HG03565 (cell line): Measurements from ENCODE around the gene CEBPZ.
"Not testable (repeated sequence)": the region's sequence is repeated elsewhere in the genome, so short reads cannot be mapped to it uniquely, and the experiment has no call there.

ENCODE experiments used
- ATAC-seq: cut with Tn5 transposase; IDR thresholded peaks from one replicate; pipeline ENCODE4 v1.9.1; 2021; ENCODE audit warnings: mild to moderate bottlenecking, moderate library complexity; ENCODE audit not compliant: unreplicated experiment

The CEBPZ gene

DNA sequence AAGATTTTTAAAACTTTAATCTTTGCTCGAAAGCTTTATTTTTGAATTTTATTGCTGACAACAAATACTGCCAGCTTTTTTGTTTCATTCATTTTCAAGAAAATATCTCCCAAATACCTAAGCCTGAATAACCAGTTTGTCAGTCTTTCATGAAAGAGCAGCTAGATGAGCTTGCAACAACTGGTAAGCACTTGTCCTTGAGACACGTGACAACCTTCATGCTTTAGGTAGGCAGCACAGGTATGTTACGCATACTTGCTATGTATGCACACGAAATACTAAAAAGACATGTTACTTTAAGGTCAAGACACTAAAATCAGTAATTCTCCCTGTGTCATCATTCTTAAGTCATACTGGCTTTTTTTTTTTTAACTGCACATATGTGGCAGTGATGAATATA lies 12.3 kb downstream of the CEBPZ start:
- ATAC-seq: no peak

DNA sequence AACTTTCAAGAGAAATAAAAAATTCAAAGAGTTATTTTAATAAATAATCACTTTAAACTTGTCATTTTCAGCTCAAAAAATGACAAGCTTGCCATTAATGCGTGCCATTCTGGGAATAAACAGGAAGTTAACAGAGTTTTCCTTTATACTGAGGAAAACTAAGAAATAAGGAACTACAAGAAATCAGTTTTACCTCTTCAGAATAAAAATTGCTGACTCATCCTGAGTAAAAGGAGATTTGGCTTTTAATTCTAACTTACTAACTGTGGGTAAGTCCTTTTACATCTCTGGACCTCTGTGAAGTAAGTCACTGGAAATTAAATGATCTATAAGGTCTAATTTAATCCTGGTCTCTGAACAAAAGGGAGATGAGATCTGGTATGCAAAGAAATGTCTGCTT lies 16.1 kb downstream of the CEBPZ start:
- ATAC-seq: no peak

DNA sequence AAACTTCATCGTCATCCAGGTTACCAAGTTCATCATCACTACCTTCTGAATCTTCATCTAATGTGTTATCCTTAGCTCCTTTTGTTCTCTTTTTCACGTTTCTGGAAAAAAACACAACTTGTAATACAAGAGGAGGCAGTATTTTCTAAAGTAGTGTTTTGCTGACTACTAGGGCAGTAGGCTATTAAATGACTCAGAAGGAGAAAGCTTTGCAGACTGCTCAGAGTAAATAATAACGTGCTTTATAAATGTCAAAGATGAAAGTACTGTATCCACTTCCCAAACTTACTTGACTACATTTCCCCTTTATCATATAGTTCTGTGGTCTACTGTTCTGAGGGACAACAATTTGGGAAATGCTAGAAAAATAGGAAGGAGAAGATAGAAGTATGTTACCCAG lies 19.5 kb downstream of the CEBPZ start:
- ATAC-seq: no peak

DNA sequence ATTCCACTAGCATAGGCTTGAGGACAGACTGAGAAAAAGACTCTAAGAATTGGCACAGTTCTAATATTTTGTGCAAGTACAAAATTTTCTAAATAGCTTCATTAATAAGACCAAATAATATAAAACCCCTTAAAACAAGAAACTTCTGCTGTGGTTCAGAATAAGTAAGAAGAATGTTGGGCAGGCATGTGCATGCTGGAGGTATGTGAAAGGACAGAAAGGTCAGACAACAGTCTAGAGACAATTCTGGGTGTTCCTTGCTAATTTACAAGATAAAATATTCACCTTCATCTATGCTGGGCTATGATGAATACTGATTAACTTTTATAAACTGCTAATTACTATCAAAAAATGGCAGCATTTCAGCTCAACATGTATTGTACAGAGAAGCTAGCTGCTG lies 20.2 kb downstream of the CEBPZ start:
- no peak for ATAC-seq

DNA sequence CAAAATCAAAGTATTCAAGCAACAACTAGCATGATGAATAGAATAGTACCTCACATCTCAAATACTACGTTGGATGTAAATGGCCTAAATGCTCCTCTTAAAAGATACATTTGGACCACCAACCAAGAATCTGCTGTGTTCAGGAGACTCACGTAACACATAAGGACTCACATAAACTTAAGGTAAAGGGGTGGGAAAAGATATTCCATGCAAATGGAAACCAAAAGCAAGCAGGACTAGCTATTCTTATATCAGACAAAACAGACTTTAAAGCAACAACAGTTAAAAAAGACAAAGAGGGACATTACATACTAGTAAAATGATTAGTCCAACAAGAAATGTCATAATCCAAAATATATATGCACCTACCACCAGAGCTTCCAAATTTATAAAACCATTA lies 24.6 kb downstream of the CEBPZ start:
- not testable (repeated sequence) for ATAC-seq

DNA sequence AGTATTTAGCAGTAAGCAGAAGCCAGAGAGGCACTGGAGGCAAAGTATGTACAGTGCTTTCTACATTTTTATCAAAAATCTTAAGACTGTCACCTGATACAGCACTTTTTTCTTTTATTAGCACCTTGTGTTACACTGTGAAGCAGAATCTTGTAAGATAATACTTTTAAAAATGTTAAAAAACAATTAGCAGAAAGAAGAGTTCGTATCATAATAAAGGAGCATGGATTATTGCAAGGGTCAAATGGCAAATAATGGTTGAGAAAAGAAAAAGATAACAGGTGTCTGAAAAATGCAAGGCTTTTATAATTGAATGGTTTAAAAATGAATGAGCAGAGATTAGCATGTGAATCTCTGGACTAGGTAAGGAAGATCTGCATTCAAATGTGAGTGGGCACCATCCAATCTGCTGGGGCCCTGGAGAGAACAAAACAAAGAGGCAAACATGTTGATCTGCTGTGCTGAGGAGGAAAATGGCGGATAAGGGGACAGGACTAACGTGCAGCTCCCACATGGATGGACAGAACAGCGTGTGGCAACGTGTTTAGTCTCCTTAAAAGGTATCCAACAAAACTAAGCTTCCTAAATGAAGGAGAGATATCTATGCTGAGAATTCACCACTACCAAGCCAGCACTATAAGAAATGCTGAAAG lies 25.6 kb downstream of the CEBPZ start:
- ATAC-seq: no peak

DNA sequence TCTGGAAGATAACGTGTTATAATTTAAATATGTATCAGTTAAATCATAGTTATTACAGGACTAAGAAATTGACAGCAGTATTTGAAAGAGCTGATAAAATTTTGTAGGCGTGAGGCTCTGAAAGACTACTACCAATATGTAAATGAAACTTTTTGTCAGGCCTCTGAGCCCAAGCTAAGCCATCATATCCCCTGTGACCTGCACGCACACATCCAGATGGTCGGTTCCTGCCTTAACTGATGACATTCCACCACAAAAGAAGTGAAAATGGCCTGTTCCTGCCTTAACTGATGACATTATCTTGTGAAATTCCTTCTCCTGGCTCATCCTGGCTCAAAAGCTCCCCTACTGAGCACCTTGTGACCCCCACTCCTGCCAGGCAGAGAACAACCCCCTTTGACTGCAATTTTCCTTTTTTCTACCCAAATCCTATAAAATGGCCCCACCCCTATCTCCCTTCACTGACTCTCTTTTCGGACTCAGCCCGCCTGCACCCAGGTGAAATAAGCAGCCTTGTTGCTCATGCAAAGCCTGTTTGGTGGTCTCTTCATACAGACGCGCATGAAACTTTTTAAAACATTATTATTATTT lies 26.2 kb downstream of the CEBPZ start:
- not testable (repeated sequence) for ATAC-seq

DNA sequence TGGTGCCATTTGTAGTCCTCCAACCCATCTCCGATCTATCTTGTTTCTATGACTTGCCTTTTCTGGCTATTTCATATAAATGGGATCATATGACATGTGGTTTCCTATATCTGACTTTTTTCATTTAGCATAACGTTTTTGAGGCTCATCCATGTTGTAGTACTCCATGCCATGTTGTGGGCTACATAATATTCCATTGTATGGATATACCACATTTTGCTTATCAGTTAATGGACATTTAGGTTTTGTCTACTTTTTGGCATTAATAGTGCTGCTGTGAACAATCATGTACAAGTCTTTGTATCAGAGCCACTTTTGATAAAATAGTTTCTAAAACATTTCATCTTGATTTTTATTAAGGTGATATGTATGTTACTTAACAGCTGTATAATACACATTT lies 27.7 kb downstream of the CEBPZ start:
- ATAC-seq: no peak

DNA sequence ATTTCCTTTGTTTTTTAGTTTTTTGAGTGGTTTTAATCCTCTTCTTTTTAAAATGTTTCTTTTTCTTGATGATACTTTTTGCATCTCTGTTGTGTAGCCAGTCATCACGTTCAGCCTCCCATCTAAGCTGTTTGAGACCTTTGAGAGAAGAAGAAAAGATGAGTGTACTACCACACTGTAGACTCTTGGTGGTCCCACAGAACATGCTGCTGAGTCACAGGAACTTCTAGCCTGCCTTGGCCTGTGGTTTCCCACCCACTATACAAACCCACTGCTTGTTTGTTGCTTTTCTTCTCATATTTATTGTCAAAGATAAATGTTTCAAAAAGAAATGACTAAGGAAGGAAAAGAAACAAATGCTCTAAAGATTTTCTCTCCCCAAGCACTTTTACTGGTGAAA lies 29.6 kb downstream of the CEBPZ start:
- no peak for ATAC-seq

DNA sequence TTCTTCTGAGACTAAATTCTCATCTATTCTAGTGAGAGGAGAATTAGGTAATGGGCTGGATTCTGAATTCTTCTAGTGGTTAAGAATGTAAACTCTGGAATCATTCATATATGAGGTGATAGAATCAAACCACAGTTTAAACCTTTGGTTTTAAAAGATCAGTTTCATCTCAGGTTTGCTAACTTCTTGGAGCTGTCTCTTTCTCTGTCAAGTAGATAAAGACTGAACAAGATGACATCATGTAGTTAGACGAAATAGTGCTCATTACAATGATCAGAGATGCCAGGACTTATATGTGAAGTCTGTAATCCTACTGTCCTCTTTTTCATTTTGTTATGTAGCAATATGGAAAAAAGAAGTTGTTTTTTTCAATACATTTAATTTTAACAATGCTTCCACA lies 30.2 kb downstream of the CEBPZ start:
- ATAC-seq: no peak

DNA sequence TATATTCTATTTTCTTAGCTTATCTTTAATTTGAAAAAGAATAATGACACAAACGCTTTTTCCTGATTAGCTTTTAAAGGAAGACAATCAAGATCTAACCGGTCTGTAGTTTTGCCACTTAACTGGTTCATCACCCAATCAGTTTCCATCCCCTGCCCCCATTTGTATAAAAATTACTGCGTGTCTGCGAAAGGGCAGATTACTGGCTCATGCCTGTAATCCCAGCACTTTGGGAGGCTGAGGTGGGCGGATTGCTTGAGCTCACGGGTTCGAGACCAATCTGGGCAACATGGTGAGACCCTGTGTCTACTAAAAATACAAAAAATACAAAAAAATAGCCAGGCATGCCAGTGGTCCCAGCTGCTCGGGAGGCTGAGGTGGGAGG lies 32.7 kb downstream of the CEBPZ start:
- ATAC-seq: no peak

DNA sequence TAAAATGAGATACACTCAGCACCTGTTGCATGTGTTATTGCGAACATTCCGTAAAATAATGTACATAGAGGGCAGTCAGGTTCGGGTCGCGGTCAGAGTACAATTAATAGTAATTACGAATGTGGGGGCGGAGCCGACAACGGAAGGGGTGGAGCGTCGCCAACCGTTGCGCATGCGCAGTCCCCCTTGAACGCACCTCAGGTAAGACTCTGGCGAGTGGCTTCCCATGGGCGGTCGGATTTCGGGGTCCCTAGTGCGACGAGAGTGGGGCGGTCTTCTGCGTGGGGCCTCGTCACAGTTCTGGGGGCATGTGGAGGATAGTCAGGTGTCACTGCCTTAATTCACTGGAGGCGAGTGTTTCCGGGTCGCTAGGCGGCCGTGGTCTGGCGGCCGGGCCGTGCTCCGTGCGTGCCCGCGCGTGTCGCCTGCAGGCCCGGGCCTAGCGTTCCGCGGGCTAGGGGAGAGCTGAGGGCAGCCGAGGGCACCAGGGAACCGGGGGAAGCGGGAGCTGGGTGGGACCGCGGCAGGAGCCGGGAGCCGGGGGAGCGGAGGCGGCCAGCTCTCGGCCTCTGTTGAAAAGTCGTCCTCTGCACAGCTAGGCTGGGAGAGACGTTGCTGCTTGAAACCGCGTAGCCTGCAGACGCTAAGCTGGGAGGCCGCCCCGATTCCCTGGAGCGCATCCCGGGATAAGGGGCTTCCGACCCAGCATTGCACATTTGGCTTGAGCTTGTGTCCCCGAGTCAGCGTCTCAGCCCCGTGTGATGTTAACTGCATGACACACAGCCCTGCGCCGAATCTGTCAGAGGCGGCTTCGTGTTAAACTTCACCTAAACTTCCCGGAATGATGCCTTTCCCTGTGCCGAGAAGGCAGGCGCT lies 34.8 kb downstream of the CEBPZ start, which contains the start of gene CEBPZOS:
TSS of gene CEBPZOS (plus strand) at position 177 of the 876 bp plus-strand sequence. CDS start 3,209 bp downstream, outside the sequence.
- peak; percentile 55 for ATAC-seq

DNA sequence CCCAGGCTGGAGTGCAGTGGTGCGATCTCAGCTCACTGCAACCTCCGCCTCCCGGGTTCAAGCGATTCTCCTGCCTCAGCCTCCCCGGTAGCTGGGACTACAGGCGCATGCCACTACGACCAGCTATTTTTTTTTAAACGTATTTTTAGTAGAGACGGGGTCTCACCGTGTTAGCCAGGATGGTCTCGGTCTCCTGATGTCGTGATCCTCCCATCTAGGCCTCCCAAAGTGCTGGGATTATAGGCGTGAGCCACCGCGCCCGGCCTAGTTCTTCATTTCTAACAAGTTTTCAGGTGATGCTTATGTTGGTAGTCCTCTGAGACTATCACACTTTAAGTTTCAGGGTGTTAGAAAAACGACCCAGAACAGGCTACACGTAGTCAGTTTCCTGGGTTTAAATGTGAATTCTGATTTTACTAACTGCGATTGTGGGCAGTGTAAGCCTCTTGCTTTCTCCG lies 35.5 kb downstream of the CEBPZ start:
- ATAC-seq: not testable (repeated sequence)

DNA sequence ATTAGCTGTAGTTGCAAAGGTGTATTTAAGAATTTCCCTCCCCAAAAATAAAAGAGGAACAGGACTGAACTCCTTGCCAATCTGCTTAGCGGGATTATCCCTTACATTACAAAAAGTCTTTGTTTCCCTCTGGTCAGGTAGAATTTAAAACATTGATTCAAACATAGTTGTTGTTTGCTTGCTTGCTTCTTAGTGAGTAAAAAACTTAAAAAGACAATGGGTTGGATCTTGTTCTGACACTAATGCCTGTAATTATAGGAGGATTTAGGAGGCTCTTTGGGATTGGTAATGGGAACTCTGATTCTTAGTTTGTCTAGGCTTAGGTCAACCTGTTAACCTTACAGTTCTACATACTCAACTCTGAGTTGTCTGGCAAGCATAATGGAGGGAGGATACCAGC lies 38.8 kb downstream of the CEBPZ start:
- no peak for ATAC-seq

DNA sequence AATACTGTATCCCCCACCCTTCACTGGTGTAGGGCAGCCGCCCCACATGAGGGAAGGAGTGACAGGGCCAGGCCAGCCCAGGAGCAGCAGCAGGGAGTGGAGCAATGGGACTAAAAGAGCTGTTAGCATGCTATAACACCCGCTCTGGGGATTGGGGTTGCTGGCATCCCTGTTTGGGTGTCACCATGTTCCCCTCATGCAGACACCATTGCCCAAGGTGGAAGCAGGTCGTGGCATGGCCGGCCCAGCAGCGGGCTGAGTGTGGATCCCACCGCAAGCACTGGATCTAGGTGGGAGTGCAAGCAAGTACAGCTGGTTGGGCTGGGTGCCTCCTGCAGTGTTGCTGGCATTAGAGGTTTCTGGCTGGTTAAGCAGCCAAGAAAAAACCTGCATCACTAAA lies 39.6 kb downstream of the CEBPZ start:
- no peak for ATAC-seq

DNA sequence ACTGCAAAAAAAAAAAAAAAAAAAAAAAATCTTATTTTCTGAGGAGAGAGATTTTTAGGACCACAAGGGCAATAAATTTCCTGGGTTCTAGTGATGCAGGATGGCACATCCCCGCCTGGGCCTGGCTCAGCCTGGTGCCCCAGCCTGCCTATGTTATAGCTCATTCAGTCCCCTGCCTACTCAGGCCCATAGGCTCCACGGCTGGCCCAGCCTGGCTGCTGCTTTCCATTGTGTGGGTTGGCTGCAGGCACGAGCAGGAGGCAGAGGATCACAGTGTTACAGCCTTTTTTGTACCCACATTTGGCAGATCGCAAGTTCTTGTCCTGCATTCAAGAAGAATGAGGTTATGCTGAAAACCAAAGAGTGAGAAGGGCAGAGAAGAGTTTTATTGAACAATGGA lies 40.1 kb downstream of the CEBPZ start:
- ATAC-seq: no peak

DNA sequence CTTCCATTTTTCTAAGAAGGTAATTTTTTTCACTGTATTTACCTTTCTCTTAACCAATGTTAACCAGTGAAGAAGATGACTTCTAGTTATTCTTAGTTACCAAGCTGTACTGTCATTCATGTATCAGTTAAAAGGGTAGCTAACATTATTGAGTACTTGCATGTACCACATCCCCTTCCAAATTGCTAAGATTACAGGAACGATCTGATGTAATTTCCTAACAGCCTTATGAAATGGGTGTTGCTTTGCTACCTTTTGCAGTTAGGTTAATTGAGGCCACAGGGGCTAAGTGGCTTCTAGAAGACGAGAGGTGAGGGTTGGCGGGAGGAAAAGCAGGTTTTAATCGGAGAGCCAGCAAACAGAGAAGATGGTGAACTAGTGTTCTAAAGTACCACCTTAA lies 41.1 kb downstream of the CEBPZ start:
- ATAC-seq: no peak

DNA sequence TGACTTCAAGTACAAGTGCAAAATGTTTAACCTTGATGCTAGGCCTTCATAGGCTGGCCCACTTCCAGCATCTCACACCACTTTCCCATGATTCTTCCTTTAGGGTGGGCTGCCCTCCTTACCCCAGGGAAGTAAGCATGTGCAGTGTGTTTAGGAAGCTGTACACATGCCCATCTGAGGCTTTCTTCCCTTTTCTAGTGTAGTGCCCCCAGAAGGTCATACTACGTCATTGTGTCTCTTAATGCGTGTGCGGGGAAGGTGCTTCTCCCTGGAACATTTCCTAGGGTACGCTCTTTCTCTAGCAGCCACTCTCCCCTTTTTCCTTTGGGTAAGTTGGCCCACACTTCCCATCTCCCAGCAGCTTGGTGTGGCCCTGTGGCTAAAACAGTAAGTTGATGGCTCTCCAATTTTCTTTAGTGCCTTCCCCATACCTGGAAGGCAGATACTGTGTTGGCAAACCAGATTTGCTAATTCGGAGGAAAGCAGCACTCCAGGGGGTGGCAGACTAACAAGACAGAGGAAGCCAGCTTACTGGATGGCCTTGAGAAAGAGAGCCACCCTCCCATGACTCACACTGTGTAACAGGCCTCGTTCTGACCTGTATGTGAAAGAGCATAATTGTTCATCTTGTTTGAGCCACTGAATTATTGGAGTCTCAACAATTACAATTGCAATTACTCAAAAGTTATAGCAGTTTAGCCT lies 41.8 kb downstream of the CEBPZ start:
- no peak for ATAC-seq

DNA sequence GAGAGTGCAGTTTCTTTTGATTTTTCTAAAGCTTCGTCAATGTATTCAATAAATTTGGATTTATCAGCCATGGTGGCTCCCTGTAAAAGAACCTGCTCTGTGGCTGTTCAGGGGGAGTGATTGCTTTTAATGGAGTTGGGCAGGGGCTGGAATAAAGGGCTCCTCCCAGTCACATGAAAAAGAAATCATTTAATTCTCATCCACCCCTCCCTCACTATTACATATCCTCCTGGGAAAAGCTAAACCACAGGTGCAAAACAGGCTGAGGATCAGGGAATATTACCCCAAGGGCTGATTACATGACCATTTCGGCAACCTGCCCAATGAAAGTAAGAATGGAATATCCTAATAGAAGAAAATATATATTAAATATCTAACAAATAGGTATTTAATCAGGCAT lies 42.8 kb downstream of the CEBPZ start, which contains the start of gene SULT6B1:
TSS of gene SULT6B1 (minus strand) at position 101 of the 400 bp plus-strand sequence. CDS start at position 71, 30 bp downstream.
- no peak for ATAC-seq

DNA sequence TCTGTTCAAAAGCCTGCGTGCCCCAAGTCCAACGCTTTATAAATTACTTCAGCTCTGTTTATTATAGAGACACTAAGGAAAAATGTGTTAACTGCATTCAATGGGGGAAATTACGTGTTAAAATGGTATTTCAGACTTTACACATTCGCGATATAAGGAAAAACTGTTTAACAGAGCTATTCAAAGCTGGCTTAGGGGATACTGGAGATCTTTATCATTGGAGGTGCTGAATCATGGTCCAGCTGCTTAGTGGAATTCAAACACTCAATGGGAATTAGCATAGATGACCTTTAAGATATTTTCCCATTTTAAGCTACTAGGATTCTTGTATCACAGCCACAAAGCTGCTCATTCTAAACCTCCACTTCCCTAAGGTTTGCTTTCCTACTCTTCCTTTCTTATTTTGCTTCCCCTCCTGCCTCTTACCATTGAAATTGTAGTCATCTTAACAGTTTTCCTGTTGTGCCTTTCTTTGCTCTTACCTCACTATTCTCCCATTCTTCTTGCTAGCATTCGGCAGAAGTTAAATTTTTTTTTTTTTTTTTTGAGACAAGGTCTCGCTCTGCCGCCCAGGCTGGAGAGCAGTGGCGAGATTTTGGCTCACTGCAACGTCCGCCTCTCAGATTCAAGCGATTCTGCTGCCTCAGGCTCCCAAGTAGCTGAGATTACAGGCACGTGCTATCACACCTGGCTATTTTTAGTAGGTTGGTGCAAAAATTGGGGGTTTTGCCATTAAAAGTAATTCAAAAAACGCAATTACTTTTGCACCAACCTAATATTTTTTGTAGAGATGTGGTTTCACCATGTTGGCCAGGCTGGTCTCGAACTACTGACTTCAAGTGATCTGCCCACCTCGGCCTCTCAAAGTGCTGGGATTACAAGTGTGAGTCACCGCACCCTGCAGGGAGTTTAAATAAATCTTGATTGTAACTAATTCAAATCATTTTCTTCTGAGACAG lies 49.4 kb downstream of the CEBPZ start:
- no peak for ATAC-seq
